H1 (cell line): ENCODE data around the gene LAD1. TPM values are rescaled to one million over a fixed set of nuclear protein-coding genes. Genes with fewer than 3 reads are reported as not detected.
A peak's percentile ranks its signal among the peaks of the same experiment; 100 is the strongest.

ENCODE experiments used
- CTCF ChIA-PET: fragments of 300-600 bp; sonication (Branson Sonifier 250); formaldehyde crosslinking; loops from one replicate; lab custom pipeline; 2021; ENCODE audit not compliant: partially characterized antibody; lab: Charles Lee
- POLR2A ChIA-PET: fragments of 300-600 bp; sonication (Branson Sonifier 250); formaldehyde crosslinking; loops from one replicate; lab custom pipeline; 2021; ENCODE audit warnings: inconsistent platforms; ENCODE audit not compliant: partially characterized antibody; lab: Charles Lee
- DNase-seq, 2 experiments: peaks; one replicate each; pipeline versions ENCODE4 v3.0.0 to v3.0.0-alpha.2; 2010 to 2022; ENCODE audit warnings: low spot score in 2 of 2, low read depth in 1 of 2, mixed read lengths in 1 of 2
- FAIRE-seq: peaks from 2 replicates; lab custom pipeline; 2011; peaks lifted over from hg19 to GRCh38; lab: Jason Lieb, UNC
- H2AFZ ChIP-seq: 2 replicates; pipeline ENCODE4 v1.8.1; 2012; ENCODE audit warnings: low read length, inconsistent platforms
- H2AK5ac ChIP-seq: 2 replicates; pipeline ENCODE4 v1.6.1; 2013; ENCODE audit warnings: low read depth, low read length
- H2BK120ac ChIP-seq: replicated peaks from 2 replicates; pipeline ENCODE3; 2013; ENCODE audit warnings: low read depth, low read length, inconsistent platforms
- H2BK12ac ChIP-seq: 2 replicates; pipeline ENCODE4 v1.6.1; 2013; ENCODE audit warnings: low read depth, low read length
- H2BK15ac ChIP-seq: 2 replicates; pipeline ENCODE4 v1.6.1; 2013; ENCODE audit warnings: low read length
- H2BK20ac ChIP-seq: 2 replicates; pipeline ENCODE4 v1.6.1; 2013; ENCODE audit warnings: low read length
- H2BK5ac ChIP-seq: 2 replicates; pipeline ENCODE4 v1.6.1; 2013; ENCODE audit warnings: low read depth, low read length
- H3K14ac ChIP-seq: 2 replicates; pipeline ENCODE4 v1.6.1; 2013; ENCODE audit warnings: inconsistent platforms; ENCODE audit not compliant: insufficient read length
- H3K18ac ChIP-seq: 2 replicates; pipeline ENCODE4 v1.6.1; 2013; ENCODE audit warnings: low read length; ENCODE audit errors: extremely low read depth
- H3K23ac ChIP-seq: 2 replicates; pipeline ENCODE4 v1.6.1; 2013; ENCODE audit warnings: inconsistent platforms; ENCODE audit not compliant: insufficient read length
- H3K23me2 ChIP-seq: 2 replicates; pipeline ENCODE4 v1.6.1; 2013; ENCODE audit warnings: low read depth, low read length
- H3K27ac ChIP-seq: 2 replicates; pipeline ENCODE4 v1.6.1; 2011; ENCODE audit warnings: low read depth, low read length, inconsistent platforms
- H3K27me3 ChIP-seq, 4 experiments: replicated peaks in 1 of 4; 1 replicate in 1 of 4; 2 replicates in 3 of 4; pipeline versions ENCODE4 v1.6.1 to v1.8.1; 2011 to 2013; ENCODE audit warnings: low read length in 3 of 4, mild to moderate bottlenecking in 3 of 4, inconsistent platforms in 2 of 4, mixed read lengths in 2 of 4, moderate library complexity in 1 of 4; ENCODE audit not compliant: control insufficient read depth in 3 of 4, insufficient read depth in 3 of 4; ENCODE audit errors: extremely low read depth in 1 of 4
- H3K36me3 ChIP-seq, 4 experiments: 2 replicates each; pipeline versions ENCODE4 v1.6.1 to v1.8.1; 2011 to 2013; ENCODE audit warnings: mild to moderate bottlenecking in 4 of 4, low read length in 3 of 4, moderate library complexity in 2 of 4, control low read depth in 1 of 4, inconsistent platforms in 1 of 4; ENCODE audit not compliant: insufficient read depth in 4 of 4, control insufficient read depth in 2 of 4
- H3K4ac ChIP-seq: replicated peaks from 2 replicates; pipeline ENCODE3; 2013; ENCODE audit warnings: low read length, low read depth, mixed read lengths, inconsistent platforms; ENCODE audit not compliant: insufficient read length
- H3K4me1 ChIP-seq, 4 experiments: replicated peaks in 1 of 4; 1 replicate in 1 of 4; 2 replicates in 3 of 4; pipeline versions ENCODE4 v1.6.1 to v1.8.1; 2011 to 2013; ENCODE audit warnings: low read length in 3 of 4, inconsistent platforms in 2 of 4, mixed read lengths in 1 of 4; ENCODE audit not compliant: insufficient read depth in 4 of 4, control insufficient read depth in 3 of 4
- H3K4me2 ChIP-seq, 2 experiments: 2 replicates each; pipeline versions ENCODE4 v1.6.1 to v1.8.1; 2011 to 2013; ENCODE audit warnings: low read depth in 2 of 2, low read length in 2 of 2, control low read depth in 1 of 2, inconsistent platforms in 1 of 2, mild to moderate bottlenecking in 1 of 2; ENCODE audit not compliant: insufficient read depth in 1 of 2
- H3K4me3 ChIP-seq, 4 experiments: fragments of 200-600, 300-600 bp in 1 of 4; sonication (generic), shearing (Covaris generic), sonication (Bioruptor Twin) in 1 of 4; 2 replicates each; pipeline versions ENCODE4 v1.5.1 to v1.8.1; 2011 to 2016; ENCODE audit warnings: low read length in 4 of 4, low read depth in 3 of 4, control low read depth in 2 of 4, inconsistent platforms in 2 of 4, mild to moderate bottlenecking in 2 of 4, mixed read lengths in 1 of 4, moderate library complexity in 1 of 4; ENCODE audit not compliant: insufficient read depth in 2 of 4; ENCODE audit errors: extremely low read depth in 1 of 4
- H3K56ac ChIP-seq: replicated peaks from 2 replicates; pipeline ENCODE3; 2013; ENCODE audit warnings: low read depth, mild to moderate bottlenecking, mixed read lengths, low read length, inconsistent platforms; ENCODE audit not compliant: insufficient read length
- H3K79me1 ChIP-seq: 2 replicates; pipeline ENCODE4 v1.6.1; 2013; ENCODE audit warnings: low read depth, low read length, control low read depth
- H3K79me2 ChIP-seq, 2 experiments: 2 replicates each; pipeline versions ENCODE4 v1.6.1 to v1.8.1; 2012 to 2013; ENCODE audit warnings: low read length in 2 of 2, mild to moderate bottlenecking in 2 of 2, inconsistent platforms in 1 of 2; ENCODE audit not compliant: insufficient read depth in 2 of 2, control insufficient read depth in 1 of 2
- H3K9ac ChIP-seq, 4 experiments: replicated peaks in 1 of 4; 1 replicate in 1 of 4; 2 replicates in 3 of 4; pipeline versions ENCODE4 v1.6.1 to v1.8.1; 2011 to 2013; ENCODE audit warnings: low read depth in 3 of 4, low read length in 3 of 4, control low read depth in 2 of 4, mild to moderate bottlenecking in 2 of 4, moderate library complexity in 2 of 4, inconsistent platforms in 1 of 4; ENCODE audit errors: extremely low read depth in 1 of 4
- H3K9me3 ChIP-seq, 2 experiments: 2 replicates each; pipeline versions ENCODE4 v1.6.1 to v1.8.1; 2012 to 2013; ENCODE audit warnings: mild to moderate bottlenecking in 2 of 2, moderate library complexity in 2 of 2, control low read depth in 1 of 2, inconsistent platforms in 1 of 2, low read depth in 1 of 2, low read length in 1 of 2, mixed read lengths in 1 of 2; ENCODE audit not compliant: insufficient read depth in 2 of 2
- H4K20me1 ChIP-seq, 2 experiments: replicated peaks in 1 of 2; 2 replicates each; pipeline versions ENCODE3 to v1.8.1; 2011 to 2013; ENCODE audit warnings: inconsistent platforms in 2 of 2, low read length in 2 of 2, mild to moderate bottlenecking in 1 of 2; ENCODE audit not compliant: insufficient read depth in 2 of 2, control insufficient read depth in 1 of 2
- H4K5ac ChIP-seq: 2 replicates; pipeline ENCODE4 v1.6.1; 2013; ENCODE audit warnings: low read length, low read depth, mixed read lengths, inconsistent platforms; ENCODE audit not compliant: insufficient read length
- H4K8ac ChIP-seq: 2 replicates; pipeline ENCODE4 v1.8.0; 2013; ENCODE audit warnings: mild to moderate bottlenecking, moderate library complexity, low read length, inconsistent platforms; ENCODE audit not compliant: insufficient read depth; ENCODE audit errors: extremely low read depth
- H4K91ac ChIP-seq: replicated peaks from 2 replicates; pipeline ENCODE3; 2013; ENCODE audit warnings: low read length, mixed read lengths, inconsistent platforms; ENCODE audit not compliant: insufficient read length
- CHD1 ChIP-seq: IDR thresholded peaks from 2 replicates; pipeline ENCODE4 v1.6.1; 2012; ENCODE audit warnings: low read depth, low read length, improper control_type of control experiment
- SRF ChIP-seq: IDR thresholded peaks from 2 replicates; pipeline ENCODE4 v1.6.1; 2011; ENCODE audit warnings: mild to moderate bottlenecking, low read depth, low read length, moderate library complexity
- WGBS, 2 experiments: shearing (Covaris generic) in 1 of 2; methylation state at CpG; one replicate each; pipeline versions ENCODE4 v1.1.6 to v1.1.7; 2013 to 2015; ENCODE audit warnings: low lambda C conversion rate in 2 of 2, mixed read lengths in 2 of 2, inconsistent platforms in 1 of 2, low coverage in 1 of 2, missing lambda C conversion rate in 1 of 2; ENCODE audit not compliant: insufficient replicate concordance in 2 of 2, insufficient coverage in 1 of 2, insufficient read length in 1 of 2; ENCODE audit errors: extremely low coverage in 1 of 2, missing lambda C conversion rate in 1 of 2; 5-methylcytosine and 5-hydroxymethylcytosine counted together
- polyA plus RNA-seq, 7 experiments: library from polyadenylated mRNA; depleted of rRNA in 3 of 7; stranded (reverse) in 5 of 7; unstranded in 2 of 7; fragments of >200 nt in 5 of 7; fragments of 200-250 nt in 2 of 7; gene quantifications; 1 replicate in 5 of 7; 2 replicates in 1 of 7; 4 replicates in 1 of 7; pipeline versions ENCODE4 v1.2.1 to v1.2.3, GENCODE V29; 2011 to 2013; ENCODE audit warnings: missing spikeins in 2 of 7, mixed read lengths in 2 of 7
- total RNA-seq: library from RNA; stranded (reverse); fragmentation: NEBNext Ultra II Directional; extraction: Animal tissue kit (Norgen Biotek cat#: 25700); gene quantifications from 2 replicates; pipeline ENCODE4 v1.2.1, GENCODE V29; 2021

Gene LAD1
- total and polyA plus RNA-seq, 2 of the 8 experiments (the other 6 are each of a cell fraction or from before 2014, with no cell fraction given), result 9.3 to 32.8 TPM

DNA sequence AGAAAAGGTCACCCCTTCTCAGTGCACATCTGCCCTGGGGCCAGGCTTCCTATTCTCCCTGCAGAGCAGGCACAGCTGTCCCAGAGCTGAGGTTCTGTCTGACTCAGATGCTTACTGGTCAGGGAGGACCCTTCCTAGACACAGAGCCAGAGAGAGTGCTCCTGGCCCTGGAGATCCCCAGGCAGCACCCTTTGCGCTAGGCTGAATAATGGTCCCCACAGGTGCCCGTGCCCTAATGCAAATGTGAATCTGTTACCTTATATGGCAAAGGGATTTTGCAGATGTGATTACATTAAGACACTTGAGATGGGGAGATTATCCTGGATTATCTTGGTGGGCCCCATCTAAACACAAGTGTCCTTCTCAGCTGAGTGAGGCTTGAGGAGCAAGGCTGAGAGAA, 25.0 kb upstream of the LAD1 start:
- no peaks in the 10 kb centered on the region; a peak in 1 of 4 replicates for H3K9me3 ChIP-seq
- H3K27ac ChIP-seq, result no peak overlapping the region
- no peaks in the 10 kb centered on the region for H3K36me3 ChIP-seq
- no peak overlapping the region for H3K4me3 ChIP-seq
- H3K14ac ChIP-seq, result no peak overlapping the region
- DNase-seq, result no peak
- TF ChIP-seq CHD1, result no peak
- TF ChIP-seq SRF, result 0 out of 2 replicates have a peak, but pooled peaks have one; percentile 14
- no peak overlapping the region for H3K18ac ChIP-seq
- ChIA-PET CTCF (interaction anchor here (1.3 to 4.3 kb wide), 3 partner anchors 15 to 39 kb away, joined by 3 to 14 read pairs (median 6); no protein-coding TSS in a partner anchor), POLR2A (no interaction called here)
- no peak overlapping the region for H3K9ac ChIP-seq
- no peak overlapping the region for H2BK120ac ChIP-seq
- H3K4me1 ChIP-seq, result peaks cover 0 to 10% (median 0%) of the 10 kb centered on the region in 4 experiments; a peak in 1 of 7 replicates
- H2BK20ac ChIP-seq, result no peak overlapping the region
- no peak overlapping the region for H4K91ac ChIP-seq
- no peaks in the 10 kb centered on the region for H3K79me2 ChIP-seq
- 0 out of 2 replicates have a peak overlapping the region, but pooled peaks have one; percentile 5 for H2BK5ac ChIP-seq
- no peak overlapping the region; the same call in 1 of the 2 replicates for H4K8ac ChIP-seq
- whole genome bisulfite sequencing, 2 experiments, result 88% methylated on average over 2 of the region's 2 CpGs; no CpG with 5 or more reads in 1 of the 2 experiments
- no peak overlapping the region for H3K56ac ChIP-seq
- H3K23ac ChIP-seq, result no peak overlapping the region
- H3K4ac ChIP-seq, result no peak overlapping the region
- H2BK12ac ChIP-seq, result no peak overlapping the region
- no peaks in the 10 kb centered on the region for H3K79me1 ChIP-seq
- H2AK5ac ChIP-seq, result no peak overlapping the region
- no peak overlapping the region for H3K4me2 ChIP-seq
- no peak for FAIRE-seq
- no peak overlapping the region for H2BK15ac ChIP-seq
- H3K23me2 ChIP-seq, result no peaks in the 10 kb centered on the region; the same call in 1 of the 2 replicates
- no peaks in the 10 kb centered on the region for H4K20me1 ChIP-seq
- H2AFZ ChIP-seq, result no peak overlapping the region
- 0 out of 7 replicates have a peak, but pooled peaks cover 0 to 2% (median 0%) of the 10 kb centered on the region in 4 experiments for H3K27me3 ChIP-seq
- H4K5ac ChIP-seq, result no peak overlapping the region
